Measurements from ENCODE around the gene MIF.

GRCh38 chr22:23878219-23878618, 16.0 kb upstream of the MIF start:
- TF ChIP-seq EP300 (IDR thresholded peaks at IDR 0.05) (no peak), KDM5A (IDR thresholded peaks at IDR 0.05) (no peak), POLR2A (IDR thresholded peaks at IDR 0.05; ENCODE audit: low read length) (no peak)
- TF ChIP-seq, protein P1, sequence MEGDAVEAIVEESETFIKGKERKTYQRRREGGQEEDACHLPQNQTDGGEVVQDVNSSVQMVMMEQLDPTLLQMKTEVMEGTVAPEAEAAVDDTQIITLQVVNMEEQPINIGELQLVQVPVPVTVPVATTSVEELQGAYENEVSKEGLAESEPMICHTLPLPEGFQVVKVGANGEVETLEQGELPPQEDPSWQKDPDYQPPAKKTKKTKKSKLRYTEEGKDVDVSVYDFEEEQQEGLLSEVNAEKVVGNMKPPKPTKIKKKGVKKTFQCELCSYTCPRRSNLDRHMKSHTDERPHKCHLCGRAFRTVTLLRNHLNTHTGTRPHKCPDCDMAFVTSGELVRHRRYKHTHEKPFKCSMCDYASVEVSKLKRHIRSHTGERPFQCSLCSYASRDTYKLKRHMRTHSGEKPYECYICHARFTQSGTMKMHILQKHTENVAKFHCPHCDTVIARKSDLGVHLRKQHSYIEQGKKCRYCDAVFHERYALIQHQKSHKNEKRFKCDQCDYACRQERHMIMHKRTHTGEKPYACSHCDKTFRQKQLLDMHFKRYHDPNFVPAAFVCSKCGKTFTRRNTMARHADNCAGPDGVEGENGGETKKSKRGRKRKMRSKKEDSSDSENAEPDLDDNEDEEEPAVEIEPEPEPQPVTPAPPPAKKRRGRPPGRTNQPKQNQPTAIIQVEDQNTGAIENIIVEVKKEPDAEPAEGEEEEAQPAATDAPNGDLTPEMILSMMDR (IDR thresholded peaks at IDR 0.05) = no peak
- TF ChIP-seq, protein P2, sequence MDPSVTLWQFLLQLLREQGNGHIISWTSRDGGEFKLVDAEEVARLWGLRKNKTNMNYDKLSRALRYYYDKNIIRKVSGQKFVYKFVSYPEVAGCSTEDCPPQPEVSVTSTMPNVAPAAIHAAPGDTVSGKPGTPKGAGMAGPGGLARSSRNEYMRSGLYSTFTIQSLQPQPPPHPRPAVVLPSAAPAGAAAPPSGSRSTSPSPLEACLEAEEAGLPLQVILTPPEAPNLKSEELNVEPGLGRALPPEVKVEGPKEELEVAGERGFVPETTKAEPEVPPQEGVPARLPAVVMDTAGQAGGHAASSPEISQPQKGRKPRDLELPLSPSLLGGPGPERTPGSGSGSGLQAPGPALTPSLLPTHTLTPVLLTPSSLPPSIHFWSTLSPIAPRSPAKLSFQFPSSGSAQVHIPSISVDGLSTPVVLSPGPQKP (IDR thresholded peaks at IDR 0.05; ENCODE audit: low read depth, low read length) = no peak
